OCI-LY7 (cell line): ENCODE data around the gene ASMTL.

Experiments
- EZH2phosphoT487 ChIP-seq: fragments of 200-600 bp; sonication (generic); IDR thresholded peaks from 2 replicates; pipeline ENCODE4 v1.6.1; 2018; ENCODE audit warnings: low read depth, borderline replicate concordance, mild to moderate bottlenecking, mixed run types, antibody characterized with exemption, low read length, moderate library complexity, mixed read lengths
- TF ChIP-seq, protein P1 (sequence below): fragments of 200-600 bp; sonication (generic); conservative IDR thresholded peaks from 2 replicates; pipeline ENCODE4 v1.5.1; 2014; ENCODE audit warnings: mild to moderate bottlenecking, antibody characterized with exemption, low read length, moderate library complexity, mixed read lengths

DNA sequence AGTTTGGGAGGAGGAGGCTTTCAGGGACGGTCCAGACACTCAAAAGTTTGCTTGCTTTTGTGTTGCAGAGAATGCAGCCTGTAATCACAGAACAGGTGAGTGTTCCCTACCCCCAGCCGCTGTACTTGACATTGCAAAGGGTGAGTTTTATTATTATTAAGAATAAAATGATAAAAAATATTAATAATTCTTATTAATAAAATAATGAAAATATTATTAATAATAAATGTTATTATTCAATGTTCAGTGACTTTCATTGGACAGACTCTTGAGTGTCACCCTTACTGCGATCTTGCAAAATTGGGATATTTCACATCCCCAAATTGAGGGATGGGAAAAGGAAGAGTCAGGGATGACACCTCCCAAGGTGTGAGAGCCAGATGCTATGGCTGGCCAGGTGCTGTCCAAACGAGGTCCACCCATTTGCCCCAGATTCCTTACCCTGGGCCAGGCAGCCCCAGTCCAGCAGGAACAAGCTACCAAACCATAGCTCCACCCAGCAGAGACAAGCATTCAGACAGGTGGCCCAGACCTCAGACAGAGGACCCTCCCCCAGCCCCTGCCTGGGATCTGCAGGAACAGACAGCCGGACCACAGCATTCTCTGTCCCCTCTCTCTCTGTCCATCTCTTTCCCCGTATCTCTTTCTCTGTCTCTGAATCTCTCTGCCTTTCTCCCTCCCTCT, 93.8 kb downstream of the ASMTL start:
- TF ChIP-seq, protein P1, sequence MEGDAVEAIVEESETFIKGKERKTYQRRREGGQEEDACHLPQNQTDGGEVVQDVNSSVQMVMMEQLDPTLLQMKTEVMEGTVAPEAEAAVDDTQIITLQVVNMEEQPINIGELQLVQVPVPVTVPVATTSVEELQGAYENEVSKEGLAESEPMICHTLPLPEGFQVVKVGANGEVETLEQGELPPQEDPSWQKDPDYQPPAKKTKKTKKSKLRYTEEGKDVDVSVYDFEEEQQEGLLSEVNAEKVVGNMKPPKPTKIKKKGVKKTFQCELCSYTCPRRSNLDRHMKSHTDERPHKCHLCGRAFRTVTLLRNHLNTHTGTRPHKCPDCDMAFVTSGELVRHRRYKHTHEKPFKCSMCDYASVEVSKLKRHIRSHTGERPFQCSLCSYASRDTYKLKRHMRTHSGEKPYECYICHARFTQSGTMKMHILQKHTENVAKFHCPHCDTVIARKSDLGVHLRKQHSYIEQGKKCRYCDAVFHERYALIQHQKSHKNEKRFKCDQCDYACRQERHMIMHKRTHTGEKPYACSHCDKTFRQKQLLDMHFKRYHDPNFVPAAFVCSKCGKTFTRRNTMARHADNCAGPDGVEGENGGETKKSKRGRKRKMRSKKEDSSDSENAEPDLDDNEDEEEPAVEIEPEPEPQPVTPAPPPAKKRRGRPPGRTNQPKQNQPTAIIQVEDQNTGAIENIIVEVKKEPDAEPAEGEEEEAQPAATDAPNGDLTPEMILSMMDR: no peak
- TF ChIP-seq EZH2phosphoT487: no peak
